Measurements from ENCODE around the gene SERPINA10. TPM values are rescaled to one million over a fixed set of nuclear protein-coding genes. Genes with fewer than 3 reads are reported as not detected.

Gene SERPINA10
- total RNA-seq, 2 donors from 2014 or later = 0.48 to 0.74 TPM

GRCh38 chr14:94295360-94296180, 2.5 kb upstream of the SERPINA10 start:
- DNase-seq = no peak
- H3K4me3 ChIP-seq = no peak overlapping the region
- intact Hi-C loops (cut with DNase I) = no loop called here
- no peak overlapping the region for H3K27ac ChIP-seq
- no peaks in the 10 kb centered on the region for H3K4me1 ChIP-seq
- no peaks in the 10 kb centered on the region for H3K36me3 ChIP-seq
- H3K9ac ChIP-seq (ENCODE audit: low read depth in 2 of 2, low read length in 2 of 2) = no peak overlapping the region
- H3K27me3 ChIP-seq = no peaks in the 10 kb centered on the region
- no peak for TF ChIP-seq CTCF (IDR thresholded peaks at IDR 0.05)
- no peaks in the 10 kb centered on the region for H3K9me3 ChIP-seq

- H3K27ac ChIP-seq = no peak overlapping the region
- no peaks in the 10 kb centered on the region for H3K27me3 ChIP-seq
- no peak for DNase-seq
- intact Hi-C loops (cut with DNase I) = no loop called here
- H3K36me3 ChIP-seq = no peaks in the 10 kb centered on the region
- no peak overlapping the region for H3K4me3 ChIP-seq
- no peak for TF ChIP-seq CTCF (IDR thresholded peaks at IDR 0.05)
- no peaks in the 10 kb centered on the region for H3K4me1 ChIP-seq
- no peaks in the 10 kb centered on the region for H3K9me3 ChIP-seq
- H3K9ac ChIP-seq (ENCODE audit: low read depth in 2 of 2, low read length in 2 of 2) = no peak overlapping the region
These were observed 483 bp upstream of the SERPINA10 start for GRCh38 chr14:94293578-94293924.

- no peak overlapping the region for H3K27ac ChIP-seq
- H3K36me3 ChIP-seq = no peaks in the 10 kb centered on the region
- no peaks in the 10 kb centered on the region for H3K9me3 ChIP-seq
- no peaks in the 10 kb centered on the region for H3K4me1 ChIP-seq
- no peak overlapping the region for H3K4me3 ChIP-seq
- TF ChIP-seq CTCF (IDR thresholded peaks at IDR 0.05) = no peak
- no peak for DNase-seq
- intact Hi-C loops (cut with DNase I) = no loop called here
- no peak overlapping the region for H3K9ac ChIP-seq (ENCODE audit: low read depth in 2 of 2, low read length in 2 of 2)
- H3K27me3 ChIP-seq = no peaks in the 10 kb centered on the region
These were observed 569 bp downstream of the SERPINA10 start for GRCh38 chr14:94292526-94292871.

GRCh38 chr14:94291906-94292525, 1.1 kb downstream of the SERPINA10 start:
- no peak overlapping the region for H3K4me3 ChIP-seq

More at GRCh38 chr14:94291906-94292525, 1.1 kb downstream of the SERPINA10 start:
- Histone ChIP-seq H3K27ac (no peak overlapping the region), H3K9ac (ENCODE audit: low read depth in 2 of 2, low read length in 2 of 2) (no peak overlapping the region), H3K9me3 (no peaks in the 10 kb centered on the region), H3K36me3 (no peaks in the 10 kb centered on the region), H3K27me3 (no peaks in the 10 kb centered on the region), H3K4me1 (no peaks in the 10 kb centered on the region)
- TF ChIP-seq CTCF (IDR thresholded peaks at IDR 0.05) = no peak
- DNase-seq = no peak
- intact Hi-C loops (cut with DNase I) = no loop called here

Measured in colonic mucosa (tissue), 4 donors.